GM19035 (cell line): ENCODE results near the gene NR4A2.
"Not testable (repeated sequence)": the region's sequence is repeated elsewhere in the genome, so short reads cannot be mapped to it uniquely, and the experiment has no call there.

Experiments
- ATAC-seq: cut with Tn5 transposase; IDR thresholded peaks from one replicate; pipeline ENCODE4 v1.9.1; 2021; ENCODE audit not compliant: unreplicated experiment

Gene NR4A2

GRCh38 chr2:156322686-156323231 is 9.8 kb downstream of the NR4A2 start:
- no peak for ATAC-seq

- ATAC-seq, result no peak
These were observed 10.4 kb downstream of the NR4A2 start for GRCh38 chr2:156322051-156322685.

- no peak for ATAC-seq
These were observed 11.1 kb downstream of the NR4A2 start for GRCh38 chr2:156321243-156321904.

GRCh38 chr2:156320486-156321098 is 11.9 kb downstream of the NR4A2 start:
- ATAC-seq, result no peak

GRCh38 chr2:156319811-156320485 is 12.6 kb downstream of the NR4A2 start:
- no peak for ATAC-seq

- no peak for ATAC-seq
These were observed 14.9 kb downstream of the NR4A2 start for GRCh38 chr2:156317631-156318030.

GRCh38 chr2:156311976-156312375 is 20.5 kb downstream of the NR4A2 start:
- ATAC-seq, result no peak

GRCh38 chr2:156310773-156311172 is 21.7 kb downstream of the NR4A2 start:
- ATAC-seq, result no peak

- no peak for ATAC-seq
These were observed 22.6 kb downstream of the NR4A2 start for GRCh38 chr2:156309917-156310316.

GRCh38 chr2:156309167-156309566 is 23.4 kb downstream of the NR4A2 start:
- ATAC-seq, result peak; percentile 58

GRCh38 chr2:156306821-156307220 is 25.7 kb downstream of the NR4A2 start:
- ATAC-seq, result no peak

GRCh38 chr2:156305121-156305520 is 27.4 kb downstream of the NR4A2 start:
- no peak for ATAC-seq

GRCh38 chr2:156300337-156300736 is 32.2 kb downstream of the NR4A2 start:
- ATAC-seq, result no peak

GRCh38 chr2:156294945-156295580 is 37.5 kb downstream of the NR4A2 start:
- no peak for ATAC-seq

- not testable (repeated sequence) for ATAC-seq
These were observed 39.1 kb downstream of the NR4A2 start for GRCh38 chr2:156293382-156293781.

- no peak for ATAC-seq
These were observed 52.9 kb downstream of the NR4A2 start for GRCh38 chr2:156279446-156280150.
